ENCODE measurements around the gene PPM1L.

DNA sequence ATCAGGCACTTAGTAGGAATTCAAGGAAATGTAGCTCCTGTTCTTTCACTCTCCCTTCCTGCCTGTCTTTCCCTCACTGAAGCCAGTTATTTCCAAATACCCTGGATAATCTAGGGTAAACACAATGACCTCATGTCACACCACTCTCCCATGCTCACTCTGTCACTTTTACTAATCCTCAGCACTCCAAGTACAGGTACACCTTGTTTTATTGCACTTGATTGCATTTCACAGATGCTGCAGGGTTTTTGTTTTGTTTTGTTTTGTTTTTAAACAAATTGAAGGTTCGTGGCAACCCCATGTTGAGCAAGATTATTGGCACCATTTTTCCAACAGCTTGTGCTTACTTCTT lies 40.8 kb downstream of the PPM1L start:
- no peak for TF ChIP-seq GATA2 (IDR thresholded peaks at IDR 0.05; ENCODE audit: low read depth, low read length)
- TF ChIP-seq GATA3 (IDR thresholded peaks at IDR 0.05; ENCODE audit: low read depth, low read length): no peak
